ENCODE measurements around the gene NOS1AP.

The NOS1AP gene

GRCh38 chr1:162138112-162138511 lies 68.6 kb downstream of the NOS1AP start:
- no peak overlapping the region for H3K4me3 ChIP-seq (ENCODE audit: low read depth, low read length)
- no peak for DNase-seq (ENCODE audit: low read depth)
- TF ChIP-seq CTCF (IDR thresholded peaks at IDR 0.05; ENCODE audit: control insufficient read depth, extremely low read depth, insufficient read depth): no peak

- no peak for TF ChIP-seq CTCF (IDR thresholded peaks at IDR 0.05; ENCODE audit: control insufficient read depth, extremely low read depth, insufficient read depth)
- DNase-seq (ENCODE audit: low read depth): no peak
- H3K4me3 ChIP-seq (ENCODE audit: low read depth, low read length): no peak overlapping the region
Observed at GRCh38 chr1:162138599-162139181, 69.2 kb downstream of the NOS1AP start.

GRCh38 chr1:162139211-162139610 lies 69.7 kb downstream of the NOS1AP start:
- no peak for DNase-seq (ENCODE audit: low read depth)
- TF ChIP-seq CTCF (IDR thresholded peaks at IDR 0.05; ENCODE audit: control insufficient read depth, extremely low read depth, insufficient read depth): no peak
- H3K4me3 ChIP-seq (ENCODE audit: low read depth, low read length): no peak overlapping the region

GRCh38 chr1:162141281-162142054 lies 72.0 kb downstream of the NOS1AP start:
- no peak for TF ChIP-seq CTCF (IDR thresholded peaks at IDR 0.05; ENCODE audit: control insufficient read depth, extremely low read depth, insufficient read depth)
- no peak overlapping the region for H3K4me3 ChIP-seq (ENCODE audit: low read depth, low read length)
- no peak for DNase-seq (ENCODE audit: low read depth)

- no peak overlapping the region for H3K4me3 ChIP-seq (ENCODE audit: low read depth, low read length)
- TF ChIP-seq CTCF (IDR thresholded peaks at IDR 0.05; ENCODE audit: control insufficient read depth, extremely low read depth, insufficient read depth): no peak
- DNase-seq (ENCODE audit: low read depth): no peak
Observed at GRCh38 chr1:162142968-162143367, 73.5 kb downstream of the NOS1AP start.

- TF ChIP-seq CTCF (IDR thresholded peaks at IDR 0.05; ENCODE audit: control insufficient read depth, extremely low read depth, insufficient read depth): no peak
- DNase-seq (ENCODE audit: low read depth): no peak
- no peak overlapping the region for H3K4me3 ChIP-seq (ENCODE audit: low read depth, low read length)
Observed at GRCh38 chr1:162144268-162144667, 74.8 kb downstream of the NOS1AP start.
